HG02571 (cell line): Measurements from ENCODE around the gene MACROD1.

Experiments used
- ATAC-seq: cut with Tn5 transposase; IDR thresholded peaks from one replicate; pipeline ENCODE4 v1.9.1; 2021; ENCODE audit warnings: mild to moderate bottlenecking, moderate library complexity; ENCODE audit not compliant: unreplicated experiment

Gene MACROD1

GRCh38 chr11:64165842-64166635, at the start of gene MACROD1:
MACROD1 (minus strand) TSS chr11:64166113; CDS start chr11:64165994, 119 bp downstream.
- peak; percentile 79 for ATAC-seq

GRCh38 chr11:64211181-64211872, 45.4 kb upstream of the MACROD1 start:
- ATAC-seq: no peak

GRCh38 chr11:64210301-64211020, 44.5 kb upstream of the MACROD1 start:
- ATAC-seq: no peak

- no peak for ATAC-seq
These were observed 43.6 kb upstream of the MACROD1 start for GRCh38 chr11:64209563-64209843.

GRCh38 chr11:64208796-64209562, 43.1 kb upstream of the MACROD1 start:
- no peak for ATAC-seq

GRCh38 chr11:64208086-64208795, 42.3 kb upstream of the MACROD1 start:
- no peak for ATAC-seq

- ATAC-seq: no peak
These were observed 41.6 kb upstream of the MACROD1 start for GRCh38 chr11:64207256-64208085.

- ATAC-seq: no peak
These were observed 40.7 kb upstream of the MACROD1 start, which contains the start of gene FERMT3 for GRCh38 chr11:64206457-64207255. FERMT3 (plus strand) TSS chr11:64206721; CDS start chr11:64207365, 644 bp downstream.

GRCh38 chr11:64204464-64204989, 38.6 kb upstream of the MACROD1 start:
- no peak for ATAC-seq

- no peak for ATAC-seq
These were observed 38.1 kb upstream of the MACROD1 start for GRCh38 chr11:64204080-64204440.

- ATAC-seq: no peak
These were observed 37.6 kb upstream of the MACROD1 start for GRCh38 chr11:64203421-64204079.

GRCh38 chr11:64202992-64203391, 37.1 kb upstream of the MACROD1 start:
- ATAC-seq: no peak

GRCh38 chr11:64201543-64201942, 35.6 kb upstream of the MACROD1 start:
- ATAC-seq: no peak

- ATAC-seq: no peak
These were observed 32.6 kb upstream of the MACROD1 start for GRCh38 chr11:64198511-64198910.

- ATAC-seq: no peak
These were observed 30.7 kb upstream of the MACROD1 start for GRCh38 chr11:64196626-64197025.

- no peak for ATAC-seq
These were observed 26.5 kb upstream of the MACROD1 start for GRCh38 chr11:64192434-64192833.

GRCh38 chr11:64186492-64187165, 20.7 kb upstream of the MACROD1 start:
- no peak for ATAC-seq
